B cell (primary cell): ENCODE measurements around the gene PDE10A. TPM values are rescaled to one million over a fixed set of nuclear protein-coding genes. Genes with fewer than 3 reads are reported as not detected.

Source experiments
- ATAC-seq: fragments of 200-7000 bp; cut with Tn5 transposase; one replicate; pipeline ENCODE4 v1.10.0; 2021; ENCODE audit warnings: low read depth, mild to moderate bottlenecking, moderate number of reproducible peaks, moderate library complexity
- CTCF ChIA-PET: fragments of 350-600 bp; sonication (Branson Sonifier 250); formaldehyde crosslinking; loops from one replicate; lab custom pipeline; 2021; ENCODE audit warnings: antibody characterized with exemption, inconsistent platforms; lab: Charles Lee
- POLR2A ChIA-PET: fragments of 350-600 bp; sonication (Branson Sonifier 250); formaldehyde crosslinking; loops from one replicate; lab custom pipeline; 2021; ENCODE audit warnings: antibody characterized with exemption; lab: Charles Lee
- DNase-seq: peaks from one replicate; pipeline ENCODE4 v3.0.0; 2013
- H2AFZ ChIP-seq: 2 replicates; pipeline ENCODE4 v1.6.1; 2012; ENCODE audit warnings: mild to moderate bottlenecking, low read depth, low read length; ENCODE audit not compliant: insufficient read depth, poor library complexity, severe bottlenecking
- H3K27ac ChIP-seq, 2 donors: 1 replicate in 1 of 2; 2 replicates in 1 of 2; pipeline ENCODE4 v1.5.1; 2012 to 2013; ENCODE audit warnings: low read length in 2 of 2, mild to moderate bottlenecking in 2 of 2, moderate library complexity in 1 of 2
- H3K27me3 ChIP-seq, 4 experiments: fragments of 200-600 bp in 1 of 4; sonication (generic) in 1 of 4; replicated peaks in 1 of 4; 1 replicate in 2 of 4; 2 replicates in 2 of 4; pipeline versions ENCODE4 v1.6.1 to v1.7.0; 2013 to 2016; ENCODE audit warnings: low read length in 3 of 4, mild to moderate bottlenecking in 2 of 4, mixed read lengths in 1 of 4, moderate library complexity in 1 of 4; ENCODE audit not compliant: insufficient read depth in 4 of 4, control insufficient read depth in 3 of 4; ENCODE audit errors: control extremely low read depth in 1 of 4
- H3K36me3 ChIP-seq, 2 experiments: replicated peaks in 1 of 2; 1 replicate in 1 of 2; 2 replicates in 1 of 2; pipeline versions ENCODE4 v1.6.1 to v1.7.1; 2013; ENCODE audit warnings: low read length in 1 of 2; ENCODE audit not compliant: insufficient read depth in 2 of 2, control insufficient read depth in 1 of 2; ENCODE audit errors: control extremely low read depth in 1 of 2, extremely low read depth in 1 of 2
- H3K4me1 ChIP-seq, 2 donors: fragments of 200-600 bp in 1 of 2; sonication (generic) in 1 of 2; 1 replicate in 1 of 2; 2 replicates in 1 of 2; pipeline versions ENCODE4 v1.5.1 to v1.6.1; 2013 to 2017; ENCODE audit warnings: low read length in 2 of 2; ENCODE audit not compliant: control insufficient read depth in 2 of 2, insufficient read depth in 2 of 2
- H3K4me2 ChIP-seq: replicated peaks from 2 replicates; pipeline ENCODE3; 2012; ENCODE audit warnings: mild to moderate bottlenecking, low read depth, low read length; ENCODE audit not compliant: poor library complexity, severe bottlenecking
- H3K4me3 ChIP-seq, 5 experiments: fragments of 200-600 bp in 1 of 5; sonication (generic) in 1 of 5; 1 replicate in 3 of 5; 2 replicates in 2 of 5; pipeline versions ENCODE4 v1.5.1 to v1.7.0; 2011 to 2016; ENCODE audit warnings: low read length in 4 of 5, mild to moderate bottlenecking in 4 of 5, low read depth in 2 of 5, control low read depth in 1 of 5, moderate library complexity in 1 of 5; ENCODE audit not compliant: insufficient read depth in 1 of 5; ENCODE audit errors: control extremely low read depth in 1 of 5, extremely low read depth in 1 of 5
- H3K79me2 ChIP-seq: fragments of 200-600 bp; sonication (generic); one replicate; pipeline ENCODE4 v1.6.0; 2016; ENCODE audit warnings: low read length; ENCODE audit not compliant: control insufficient read depth, insufficient read depth
- H3K9ac ChIP-seq: fragments of 200-600 bp; sonication (generic); 2 replicates; pipeline ENCODE4 v1.6.1; 2017; ENCODE audit warnings: mild to moderate bottlenecking, low read length, moderate library complexity
- H3K9me3 ChIP-seq, 3 donors: one replicate each; pipeline versions ENCODE4 v1.6.1 to v1.7.1; 2013; ENCODE audit warnings: low read length in 2 of 3; ENCODE audit not compliant: control insufficient read depth in 2 of 3, insufficient read depth in 1 of 3; ENCODE audit errors: control extremely low read depth in 1 of 3
- H4K20me1 ChIP-seq: 2 replicates; pipeline ENCODE4 v1.6.0; 2012; ENCODE audit warnings: mild to moderate bottlenecking, low read length; ENCODE audit not compliant: insufficient read depth, control insufficient read depth, poor library complexity, severe bottlenecking
- H3K27ac Mint-ChIP-seq: one replicate; pipeline ENCODE4 v1.8.0; 2021; ENCODE audit warnings: mixed read lengths
- H3K27me3 Mint-ChIP-seq: one replicate; pipeline ENCODE4 v1.8.0; 2021; ENCODE audit warnings: mixed read lengths
- H3K4me1 Mint-ChIP-seq: one replicate; pipeline ENCODE4 v1.8.0; 2021; ENCODE audit warnings: mixed read lengths
- H3K4me3 Mint-ChIP-seq: one replicate; pipeline ENCODE4 v1.8.0; 2021; ENCODE audit warnings: mixed read lengths
- H3K9me3 Mint-ChIP-seq: one replicate; pipeline ENCODE4 v1.8.0; 2022; ENCODE audit warnings: mixed read lengths; ENCODE audit not compliant: insufficient read depth
- EZH2 ChIP-seq: IDR thresholded peaks from 2 replicates; pipeline ENCODE4 v1.6.1; 2012; ENCODE audit warnings: borderline replicate concordance, low read depth, mild to moderate bottlenecking, moderate library complexity, low read length; ENCODE audit not compliant: insufficient read depth, poor library complexity, severe bottlenecking
- whole genome bisulfite sequencing: methylation state at CpG from one replicate; pipeline ENCODE4 v1.1.5; 2013; ENCODE audit warnings: missing lambda C conversion rate; ENCODE audit not compliant: insufficient coverage; 5-methylcytosine and 5-hydroxymethylcytosine counted together
- intact Hi-C: fragments of 100-400 bp; cut with micrococcal nuclease; formaldehyde crosslinking; loops from one replicate; pipeline ENCODE4 v1.10.0; 2022
- polyA plus RNA-seq: library from polyadenylated mRNA; depleted of rRNA; stranded (reverse); fragments of >200 nt; gene quantifications from 2 replicates; pipeline ENCODE4 v1.2.3, GENCODE V29; 2012
- total RNA-seq, 2 donors: library from RNA; stranded (reverse); fragments of 120-200 nt in 1 of 2; gene quantifications; 1 replicate in 1 of 2; 2 replicates in 1 of 2; pipeline versions ENCODE4 v1.2.3 to v1.2.4, GENCODE V29; 2013 to 2022
- TF ChIP-seq, protein P1 (sequence below): fragments of 200-600 bp; IDR thresholded peaks from one replicate; pipeline ENCODE4 v1.8.0; 2022; ENCODE audit warnings: antibody characterized with exemption, mild to moderate bottlenecking

Gene PDE10A
- total and polyA plus RNA-seq, 2 donors (not counting 1 experiment from before 2014, with no cell fraction given): not detected

DNA sequence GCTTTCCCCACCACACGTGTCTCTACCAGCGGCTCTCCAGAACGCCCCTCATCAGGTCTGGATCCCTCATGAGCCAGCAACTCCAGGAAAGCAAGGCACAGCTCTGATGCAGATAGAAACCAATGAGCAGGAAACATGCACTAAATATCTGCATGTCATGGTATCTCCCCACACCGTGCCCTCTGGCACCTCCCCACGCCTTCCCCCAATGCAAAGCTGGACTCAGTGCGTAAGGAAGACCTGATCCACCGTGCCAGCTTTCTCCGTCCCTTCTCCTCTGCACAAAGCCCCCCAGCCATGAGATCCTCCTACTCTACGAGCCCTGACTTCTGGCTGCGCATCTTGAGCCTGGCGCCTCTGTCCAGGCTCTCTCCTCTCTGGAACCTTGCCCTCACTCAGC, 9.4 kb downstream of the PDE10A start:
- 83% methylated on average over 9 of the region's 11 CpGs for WGBS
- Mint-ChIP-seq H3K4me1 (no peaks in the 10 kb centered on the region), H3K27ac (no peak overlapping the region), H3K4me3 (no peak overlapping the region), H3K9me3 (no peaks in the 10 kb centered on the region), H3K27me3 (peaks cover 13% of the 10 kb centered on the region)
- H3K9ac ChIP-seq: no peak overlapping the region
- H3K9me3 ChIP-seq: peaks cover 0 to 6% (median 0%) of the 10 kb centered on the region in 3 donors
- POLR2A ChIA-PET: no interaction called here
- no peaks in the 10 kb centered on the region for H3K79me2 ChIP-seq
- intact Hi-C loops: no loop called here
- no peaks in the 10 kb centered on the region for H3K36me3 ChIP-seq
- no peak overlapping the region for H3K4me3 ChIP-seq
- no peaks in the 10 kb centered on the region for H3K4me1 ChIP-seq
- H4K20me1 ChIP-seq: no peaks in the 10 kb centered on the region
- H3K27ac ChIP-seq: no peak overlapping the region
- TF ChIP-seq EZH2: no peak
- TF ChIP-seq, protein P1, sequence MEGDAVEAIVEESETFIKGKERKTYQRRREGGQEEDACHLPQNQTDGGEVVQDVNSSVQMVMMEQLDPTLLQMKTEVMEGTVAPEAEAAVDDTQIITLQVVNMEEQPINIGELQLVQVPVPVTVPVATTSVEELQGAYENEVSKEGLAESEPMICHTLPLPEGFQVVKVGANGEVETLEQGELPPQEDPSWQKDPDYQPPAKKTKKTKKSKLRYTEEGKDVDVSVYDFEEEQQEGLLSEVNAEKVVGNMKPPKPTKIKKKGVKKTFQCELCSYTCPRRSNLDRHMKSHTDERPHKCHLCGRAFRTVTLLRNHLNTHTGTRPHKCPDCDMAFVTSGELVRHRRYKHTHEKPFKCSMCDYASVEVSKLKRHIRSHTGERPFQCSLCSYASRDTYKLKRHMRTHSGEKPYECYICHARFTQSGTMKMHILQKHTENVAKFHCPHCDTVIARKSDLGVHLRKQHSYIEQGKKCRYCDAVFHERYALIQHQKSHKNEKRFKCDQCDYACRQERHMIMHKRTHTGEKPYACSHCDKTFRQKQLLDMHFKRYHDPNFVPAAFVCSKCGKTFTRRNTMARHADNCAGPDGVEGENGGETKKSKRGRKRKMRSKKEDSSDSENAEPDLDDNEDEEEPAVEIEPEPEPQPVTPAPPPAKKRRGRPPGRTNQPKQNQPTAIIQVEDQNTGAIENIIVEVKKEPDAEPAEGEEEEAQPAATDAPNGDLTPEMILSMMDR: no peak
- H2AFZ ChIP-seq: no peak overlapping the region
- no peaks in the 10 kb centered on the region for H3K27me3 ChIP-seq
- ATAC-seq: no peak
- no peak overlapping the region for H3K4me2 ChIP-seq
- DNase-seq: no peak
- CTCF ChIA-PET: no interaction called here

DNA sequence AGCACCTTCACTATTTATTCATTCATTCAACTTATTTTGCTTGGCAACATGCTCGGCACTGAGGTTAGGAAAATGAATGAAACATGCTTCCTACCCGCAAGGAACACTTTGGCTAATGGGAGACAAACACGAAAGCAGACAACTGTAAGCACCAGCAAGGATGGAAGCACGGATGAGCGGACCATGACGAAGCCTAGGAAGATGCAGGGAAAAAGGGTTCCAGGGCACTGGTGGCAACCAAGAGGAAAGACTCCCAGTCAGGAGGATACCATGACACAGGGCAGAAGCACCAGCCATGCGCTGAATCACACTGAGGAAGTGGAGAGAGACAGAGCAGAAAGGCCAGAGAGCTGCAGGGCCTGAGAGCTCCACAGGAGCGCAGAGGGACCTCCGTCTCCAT, 9.8 kb downstream of the PDE10A start:
- H3K79me2 ChIP-seq: no peaks in the 10 kb centered on the region
- DNase-seq (no peak), ATAC-seq (no peak)
- H3K4me2 ChIP-seq: no peak overlapping the region
- H3K4me1 Mint-ChIP-seq: no peaks in the 10 kb centered on the region
- H2AFZ ChIP-seq: no peak overlapping the region
- no peaks in the 10 kb centered on the region for H3K4me1 ChIP-seq
- intact Hi-C loops: no loop called here
- no peak overlapping the region for H3K4me3 ChIP-seq
- WGBS: 86% methylated on average over 9 of the region's 9 CpGs
- CTCF ChIA-PET: no interaction called here
- H3K27ac ChIP-seq: no peak overlapping the region
- no peak overlapping the region for H3K27ac Mint-ChIP-seq
- H3K27me3 Mint-ChIP-seq: peaks cover 8% of the 10 kb centered on the region
- no peak overlapping the region for H3K9ac ChIP-seq
- POLR2A ChIA-PET: no interaction called here
- no peak overlapping the region for H3K4me3 Mint-ChIP-seq
- H3K9me3 ChIP-seq: peaks cover 0 to 6% (median 0%) of the 10 kb centered on the region in 3 donors
- TF ChIP-seq, protein P1: no peak
- TF ChIP-seq EZH2: no peak
- no peaks in the 10 kb centered on the region for H4K20me1 ChIP-seq
- H3K9me3 Mint-ChIP-seq: no peaks in the 10 kb centered on the region
- no peaks in the 10 kb centered on the region for H3K27me3 ChIP-seq
- no peaks in the 10 kb centered on the region for H3K36me3 ChIP-seq
